Limb (tissue), 2 donors: ENCODE data around the gene M6PR.
A peak's percentile ranks its signal among the peaks of the same experiment; 100 is the strongest.
"Not testable (repeated sequence)": the region's sequence is repeated elsewhere in the genome, so short reads cannot be mapped to it uniquely, and the experiment has no call there.

ENCODE experiments used
- DNase-seq, 2 donors: peaks; one replicate each; pipeline ENCODE4 v3.0.0-alpha.2; 2016; ENCODE audit errors: extremely low spot score in 2 of 2

M6PR gene

GRCh38 chr12:8913702-8914032 lies 35.8 kb downstream of the M6PR start:
- DNase-seq: peak in 1 of 2 donors; percentile 15

GRCh38 chr12:8912914-8913313 lies 36.5 kb downstream of the M6PR start:
- peak; percentile 29 to 48 for DNase-seq

GRCh38 chr12:8911606-8912268 lies 37.7 kb downstream of the M6PR start:
- DNase-seq: no peak

GRCh38 chr12:8909752-8910151 lies 39.7 kb downstream of the M6PR start:
- DNase-seq: no peak

- peak in 1 of 2 donors; percentile 6 for DNase-seq
These were observed 41.9 kb downstream of the M6PR start for GRCh38 chr12:8907513-8907912.

- no peak for DNase-seq
These were observed 42.9 kb downstream of the M6PR start for GRCh38 chr12:8906266-8907180.

GRCh38 chr12:8905546-8905945 lies 43.9 kb downstream of the M6PR start:
- no peak for DNase-seq

GRCh38 chr12:8904665-8905064 lies 44.8 kb downstream of the M6PR start:
- no peak for DNase-seq

GRCh38 chr12:8903646-8904045 lies 45.8 kb downstream of the M6PR start:
- DNase-seq: no peak

GRCh38 chr12:8902703-8903102 lies 46.7 kb downstream of the M6PR start:
- DNase-seq: not testable (repeated sequence)

- DNase-seq: no peak
These were observed 49.6 kb downstream of the M6PR start for GRCh38 chr12:8899830-8900229.

GRCh38 chr12:8897081-8897480 lies 52.4 kb downstream of the M6PR start:
- DNase-seq: no peak

- DNase-seq: no peak
These were observed 54.5 kb downstream of the M6PR start for GRCh38 chr12:8894986-8895385.

- DNase-seq: no peak
These were observed 55.1 kb downstream of the M6PR start for GRCh38 chr12:8894378-8894777.

- no peak for DNase-seq
These were observed 57.5 kb downstream of the M6PR start for GRCh38 chr12:8891976-8892375.
